ENCODE results near the gene SPIRE1.
A peak's percentile ranks its signal among the peaks of the same experiment; 100 is the strongest.

The SPIRE1 gene

GRCh38 chr18:12651651-12652050, 6.3 kb downstream of the SPIRE1 start:
- Histone ChIP-seq H3K9ac (ENCODE audit: low read length) (no peak overlapping the region), H3K14ac (ENCODE audit: low read length in 2 of 2) (no peak overlapping the region), H2BK5ac (ENCODE audit: low read depth, low read length, poor library complexity, severe bottlenecking) (no peak overlapping the region), H3K79me1 (replicated peaks; ENCODE audit: low read length, poor library complexity, severe bottlenecking) (peaks cover 11% of the 10 kb centered on the region), H3K4ac (ENCODE audit: low read depth in 1 of 2, low read length in 2 of 2) (no peak overlapping the region), H3K4me3 (ENCODE audit: insufficient read depth in 1 of 2, low read depth in 1 of 2, low read length in 2 of 2) (no peak overlapping the region), H3K23ac (ENCODE audit: low read length in 2 of 2) (no peak overlapping the region), H4K91ac (ENCODE audit: low read length) (no peak overlapping the region), H3K4me2 (ENCODE audit: low read length, poor library complexity, severe bottlenecking) (no peak overlapping the region), H3K27ac (ENCODE audit: low read length, poor library complexity, severe bottlenecking) (no peak overlapping the region), H4K8ac (ENCODE audit: low read length) (no peak overlapping the region), H3K9me3 (ENCODE audit: control insufficient read depth, low read length) (no peaks in the 10 kb centered on the region), H3K27me3 (ENCODE audit: control insufficient read depth in 1 of 2, insufficient read depth in 1 of 2, low read length in 2 of 2) (no peaks in the 10 kb centered on the region), H2BK120ac (ENCODE audit: low read depth, low read length) (no peak overlapping the region), H2BK15ac (ENCODE audit: low read depth, poor library complexity, severe bottlenecking) (no peak overlapping the region), H3K4me1 (ENCODE audit: control insufficient read depth, insufficient read depth, low read depth, low read length) (peaks cover 4% of the 10 kb centered on the region), H2AK5ac (ENCODE audit: low read length, severe bottlenecking) (no peak overlapping the region), H3K36me3 (ENCODE audit: control insufficient read depth in 1 of 2, insufficient read depth in 2 of 2, low read depth in 1 of 2, low read length in 2 of 2) (peaks cover 0 to 5% of the 10 kb centered on the region in 2 experiments), H3K18ac (ENCODE audit: low read depth in 1 of 2, low read length in 2 of 2) (no peak overlapping the region), H2AFZ (ENCODE audit: low read depth, low read length) (no peak overlapping the region), H2BK12ac (ENCODE audit: low read length in 2 of 2) (no peak overlapping the region)
- no peak for DNase-seq
- WGBS = 86% methylated on average over 3 of the region's 4 CpGs

- WGBS = 78% methylated on average over 2 of the region's 3 CpGs
- Histone ChIP-seq H3K4me1 (ENCODE audit: control insufficient read depth, insufficient read depth, low read depth, low read length) (peaks cover under 1% of the 10 kb centered on the region), H4K8ac (ENCODE audit: low read length) (no peak overlapping the region), H3K4me2 (ENCODE audit: low read length, poor library complexity, severe bottlenecking) (no peak overlapping the region), H3K14ac (ENCODE audit: low read length in 2 of 2) (no peak overlapping the region), H3K9me3 (ENCODE audit: control insufficient read depth, low read length) (no peaks in the 10 kb centered on the region), H3K4ac (ENCODE audit: low read depth in 1 of 2, low read length in 2 of 2) (no peak overlapping the region), H2BK15ac (ENCODE audit: low read depth, poor library complexity, severe bottlenecking) (no peak overlapping the region), H2AK5ac (ENCODE audit: low read length, severe bottlenecking) (no peak overlapping the region), H2AFZ (ENCODE audit: low read depth, low read length) (no peak overlapping the region), H3K4me3 (ENCODE audit: insufficient read depth in 1 of 2, low read depth in 1 of 2, low read length in 2 of 2) (no peak overlapping the region), H3K27ac (ENCODE audit: low read length, poor library complexity, severe bottlenecking) (no peak overlapping the region), H4K91ac (ENCODE audit: low read length) (no peak overlapping the region), H3K36me3 (ENCODE audit: control insufficient read depth in 1 of 2, insufficient read depth in 2 of 2, low read depth in 1 of 2, low read length in 2 of 2) (peaks cover 3 to 5% of the 10 kb centered on the region in 2 experiments), H3K9ac (ENCODE audit: low read length) (no peak overlapping the region), H2BK120ac (ENCODE audit: low read depth, low read length) (no peak overlapping the region), H2BK12ac (ENCODE audit: low read length in 2 of 2) (no peak overlapping the region), H3K79me1 (replicated peaks; ENCODE audit: low read length, poor library complexity, severe bottlenecking) (peaks cover 15% of the 10 kb centered on the region), H3K27me3 (ENCODE audit: control insufficient read depth in 1 of 2, insufficient read depth in 1 of 2, low read length in 2 of 2) (no peaks in the 10 kb centered on the region), H3K23ac (ENCODE audit: low read length in 2 of 2) (no peak overlapping the region), H3K18ac (ENCODE audit: low read depth in 1 of 2, low read length in 2 of 2) (no peak overlapping the region), H2BK5ac (ENCODE audit: low read depth, low read length, poor library complexity, severe bottlenecking) (no peak overlapping the region)
- no peak for DNase-seq
Observed at GRCh38 chr18:12647773-12648172, 10.1 kb downstream of the SPIRE1 start.

- Histone ChIP-seq H3K79me1 (replicated peaks; ENCODE audit: low read length, poor library complexity, severe bottlenecking) (peaks cover 15% of the 10 kb centered on the region), H3K9ac (ENCODE audit: low read length) (no peak overlapping the region), H4K8ac (ENCODE audit: low read length) (peak overlapping the region; percentile 19), H2BK12ac (ENCODE audit: low read length in 2 of 2) (peak overlapping the region in 1 of 2 experiments; percentile 61), H3K18ac (ENCODE audit: low read depth in 1 of 2, low read length in 2 of 2) (peak overlapping the region; percentile 50 to 61), H2BK5ac (ENCODE audit: low read depth, low read length, poor library complexity, severe bottlenecking) (no peak overlapping the region), H2AK5ac (ENCODE audit: low read length, severe bottlenecking) (no peak overlapping the region), H3K23ac (ENCODE audit: low read length in 2 of 2) (no peak overlapping the region), H2BK15ac (ENCODE audit: low read depth, poor library complexity, severe bottlenecking) (no peak overlapping the region), H3K27ac (ENCODE audit: low read length, poor library complexity, severe bottlenecking) (no peak overlapping the region), H3K4me1 (ENCODE audit: control insufficient read depth, insufficient read depth, low read depth, low read length) (peaks cover 3% of the 10 kb centered on the region), H3K4me3 (ENCODE audit: insufficient read depth in 1 of 2, low read depth in 1 of 2, low read length in 2 of 2) (no peak overlapping the region), H2BK120ac (ENCODE audit: low read depth, low read length) (no peak overlapping the region), H3K14ac (ENCODE audit: low read length in 2 of 2) (no peak overlapping the region), H3K9me3 (ENCODE audit: control insufficient read depth, low read length) (no peaks in the 10 kb centered on the region), H4K91ac (ENCODE audit: low read length) (peak overlapping the region; percentile 90), H2AFZ (ENCODE audit: low read depth, low read length) (no peak overlapping the region), H3K4ac (ENCODE audit: low read depth in 1 of 2, low read length in 2 of 2) (peak overlapping the region; percentile 3 to 26), H3K27me3 (ENCODE audit: control insufficient read depth in 1 of 2, insufficient read depth in 1 of 2, low read length in 2 of 2) (no peaks in the 10 kb centered on the region), H3K4me2 (ENCODE audit: low read length, poor library complexity, severe bottlenecking) (no peak overlapping the region), H3K36me3 (ENCODE audit: control insufficient read depth in 1 of 2, insufficient read depth in 2 of 2, low read depth in 1 of 2, low read length in 2 of 2) (peaks cover 3 to 5% of the 10 kb centered on the region in 2 experiments)
- DNase-seq = no peak
- 86% methylated on average over 10 of the region's 10 CpGs for WGBS
Observed at GRCh38 chr18:12645751-12646203, 12.1 kb downstream of the SPIRE1 start.

DNA sequence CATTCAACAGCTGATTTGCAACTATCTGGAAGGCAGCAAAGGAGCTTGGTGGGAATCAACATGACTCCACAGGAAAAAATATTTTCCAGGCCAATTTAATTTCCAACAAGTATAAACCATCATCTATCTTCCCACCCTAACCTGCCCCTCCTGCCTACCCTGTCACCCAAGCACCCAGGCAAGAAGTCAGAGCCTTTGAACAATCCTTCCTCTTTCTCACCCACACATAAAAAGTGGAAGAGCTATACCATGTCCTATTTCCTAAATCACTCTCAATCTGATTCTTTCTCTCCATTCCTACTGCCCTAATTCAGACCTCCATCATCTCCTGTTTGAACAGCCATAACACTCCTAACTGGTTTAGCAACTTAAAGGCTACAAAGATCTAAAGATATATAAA, 12.7 kb downstream of the SPIRE1 start:
- H3K14ac ChIP-seq (ENCODE audit: low read length in 2 of 2) = no peak overlapping the region
- H3K4me3 ChIP-seq (ENCODE audit: insufficient read depth in 1 of 2, low read depth in 1 of 2, low read length in 2 of 2) = no peak overlapping the region
- no peak overlapping the region for H2BK15ac ChIP-seq (ENCODE audit: low read depth, poor library complexity, severe bottlenecking)
- H2AFZ ChIP-seq (ENCODE audit: low read depth, low read length) = no peak overlapping the region
- H4K91ac ChIP-seq (ENCODE audit: low read length) = no peak overlapping the region
- H3K79me1 ChIP-seq (replicated peaks; ENCODE audit: low read length, poor library complexity, severe bottlenecking) = peaks cover 15% of the 10 kb centered on the region
- no peak overlapping the region for H3K9ac ChIP-seq (ENCODE audit: low read length)
- no peak overlapping the region for H3K4ac ChIP-seq (ENCODE audit: low read depth in 1 of 2, low read length in 2 of 2)
- H2BK120ac ChIP-seq (ENCODE audit: low read depth, low read length) = no peak overlapping the region
- no peaks in the 10 kb centered on the region for H3K9me3 ChIP-seq (ENCODE audit: control insufficient read depth, low read length)
- H3K18ac ChIP-seq (ENCODE audit: low read depth in 1 of 2, low read length in 2 of 2) = no peak overlapping the region
- H2BK5ac ChIP-seq (ENCODE audit: low read depth, low read length, poor library complexity, severe bottlenecking) = no peak overlapping the region
- peak overlapping the region; percentile 42 for H2AK5ac ChIP-seq (ENCODE audit: low read length, severe bottlenecking)
- no peak overlapping the region for H4K8ac ChIP-seq (ENCODE audit: low read length)
- peaks cover 3 to 5% of the 10 kb centered on the region in 2 experiments for H3K36me3 ChIP-seq (ENCODE audit: control insufficient read depth in 1 of 2, insufficient read depth in 2 of 2, low read depth in 1 of 2, low read length in 2 of 2)
- H2BK12ac ChIP-seq (ENCODE audit: low read length in 2 of 2) = no peak overlapping the region
- no peaks in the 10 kb centered on the region for H3K27me3 ChIP-seq (ENCODE audit: control insufficient read depth in 1 of 2, insufficient read depth in 1 of 2, low read length in 2 of 2)
- H3K4me1 ChIP-seq (ENCODE audit: control insufficient read depth, insufficient read depth, low read depth, low read length) = peaks cover 4% of the 10 kb centered on the region
- no peak overlapping the region for H3K4me2 ChIP-seq (ENCODE audit: low read length, poor library complexity, severe bottlenecking)
- no peak for DNase-seq
- no peak overlapping the region for H3K27ac ChIP-seq (ENCODE audit: low read length, poor library complexity, severe bottlenecking)
- no peak overlapping the region for H3K23ac ChIP-seq (ENCODE audit: low read length in 2 of 2)
